Endodermal cell (in vitro differentiated cells): ENCODE data around the gene ARHGEF11. TPM values are rescaled to one million over a fixed set of nuclear protein-coding genes. Genes with fewer than 3 reads are reported as not detected.

Source experiments
- DNase-seq: peaks from one replicate; pipeline ENCODE4 v3.0.0-alpha.2; 2017
- H3K27ac ChIP-seq: 2 replicates; pipeline ENCODE4 v1.5.1; 2013; ENCODE audit warnings: mild to moderate bottlenecking, low read depth, low read length, moderate library complexity
- H3K27me3 ChIP-seq: 2 replicates; pipeline ENCODE4 v1.6.1; 2013; ENCODE audit warnings: mild to moderate bottlenecking, low read length, moderate library complexity; ENCODE audit not compliant: insufficient read depth, control insufficient read depth, poor library complexity, severe bottlenecking
- H3K36me3 ChIP-seq: 2 replicates; pipeline ENCODE4 v1.7.0; 2013; ENCODE audit warnings: mild to moderate bottlenecking, low read length, moderate library complexity; ENCODE audit not compliant: control insufficient read depth, insufficient read depth
- H3K4me1 ChIP-seq: one replicate; pipeline ENCODE4 v1.7.0; 2013; ENCODE audit warnings: low read length; ENCODE audit not compliant: control insufficient read depth, insufficient read depth
- H3K4me3 ChIP-seq: 2 replicates; pipeline ENCODE4 v1.5.1; 2013; ENCODE audit warnings: mild to moderate bottlenecking, low read length, moderate library complexity
- H3K9ac ChIP-seq: 2 replicates; pipeline ENCODE4 v1.6.1; 2013; ENCODE audit warnings: mild to moderate bottlenecking, low read length, moderate library complexity; ENCODE audit not compliant: poor library complexity, severe bottlenecking; ENCODE audit errors: extremely low read depth
- H3K9me3 ChIP-seq: 2 replicates; pipeline ENCODE4 v1.6.1; 2013; ENCODE audit warnings: mild to moderate bottlenecking, low read length, moderate library complexity; ENCODE audit not compliant: control insufficient read depth
- H3K27ac Mint-ChIP-seq: 2 replicates; pipeline ENCODE4 v1.8.0; 2020; ENCODE audit warnings: mixed read lengths
- H3K27me3 Mint-ChIP-seq: 2 replicates; pipeline ENCODE4 v1.8.0; 2021; ENCODE audit warnings: mild to moderate bottlenecking, mixed read lengths; ENCODE audit not compliant: insufficient read depth
- H3K36me3 Mint-ChIP-seq: 2 replicates; pipeline ENCODE4 v1.8.0; 2020; ENCODE audit warnings: low read depth, mixed read lengths
- H3K4me1 Mint-ChIP-seq: 2 replicates; pipeline ENCODE4 v1.8.0; 2020; ENCODE audit warnings: mixed read lengths
- H3K4me3 Mint-ChIP-seq: 2 replicates; pipeline ENCODE4 v1.8.0; 2020; ENCODE audit warnings: mild to moderate bottlenecking, moderate library complexity, mixed read lengths
- H3K9me3 Mint-ChIP-seq: 2 replicates; pipeline ENCODE4 v1.8.0; 2020; ENCODE audit warnings: mild to moderate bottlenecking, mixed read lengths
- WGBS, 2 experiments: methylation state at CpG; one replicate each; pipeline versions ENCODE4 v1.1.5 to v1.1.7; 2013; ENCODE audit warnings: missing lambda C conversion rate in 2 of 2, mixed read lengths in 1 of 2; ENCODE audit not compliant: insufficient coverage in 1 of 2, insufficient read length in 1 of 2; 5-methylcytosine and 5-hydroxymethylcytosine counted together
- total RNA-seq, 2 donors: library from RNA; stranded (reverse); fragmentation: NEBNext Ultra II Directional in 1 of 2; extraction: Animal tissue kit (Norgen Biotek cat#: 25700) in 1 of 2; gene quantifications; 2 replicates in 1 of 2; 3 replicates in 1 of 2; pipeline ENCODE4 v1.2.1, GENCODE V29; 2021
- TF ChIP-seq, protein P1 (sequence below): fragments of 200-600 bp; sonication (generic); conservative IDR thresholded peaks from 2 replicates; pipeline ENCODE4 v1.5.0; 2021; ENCODE audit warnings: antibody characterized with exemption, mild to moderate bottlenecking

Gene ARHGEF11
- total RNA-seq, 2 donors from 2014 or later = 54.2 to 56.5 TPM

DNA sequence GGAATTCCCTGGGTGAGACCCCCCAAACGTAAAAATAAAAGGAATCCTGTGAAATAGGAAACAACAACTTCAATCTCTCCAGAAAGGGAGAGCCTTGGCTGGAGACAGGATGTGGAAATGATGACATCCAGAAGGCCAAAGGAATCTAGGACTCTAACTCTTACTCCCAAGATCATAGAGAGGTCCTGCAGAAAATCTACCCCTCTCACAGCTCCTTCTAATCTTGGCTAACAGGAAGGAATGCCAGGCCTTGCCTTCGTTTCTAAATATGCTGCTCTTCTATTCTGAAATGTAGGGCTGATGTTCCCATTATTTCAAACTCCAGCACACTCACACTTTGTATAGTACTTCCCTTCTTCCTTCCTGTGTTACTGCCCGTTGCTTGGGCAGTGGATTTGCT lies 40.7 kb downstream of the ARHGEF11 start:
- Mint-ChIP-seq H3K9me3 (no peaks in the 10 kb centered on the region), H3K4me1 (peaks cover 41% of the 10 kb centered on the region), H3K36me3 (no peaks in the 10 kb centered on the region), H3K27ac (no peak overlapping the region), H3K27me3 (no peaks in the 10 kb centered on the region), H3K4me3 (no peak overlapping the region)
- Histone ChIP-seq H3K36me3 (peaks cover 5% of the 10 kb centered on the region), H3K9me3 (no peaks in the 10 kb centered on the region), H3K27me3 (no peaks in the 10 kb centered on the region), H3K27ac (no peak overlapping the region), H3K9ac (no peak overlapping the region), H3K4me3 (no peak overlapping the region), H3K4me1 (peaks cover 7% of the 10 kb centered on the region)
- DNase-seq = no peak
- TF ChIP-seq, protein P1, sequence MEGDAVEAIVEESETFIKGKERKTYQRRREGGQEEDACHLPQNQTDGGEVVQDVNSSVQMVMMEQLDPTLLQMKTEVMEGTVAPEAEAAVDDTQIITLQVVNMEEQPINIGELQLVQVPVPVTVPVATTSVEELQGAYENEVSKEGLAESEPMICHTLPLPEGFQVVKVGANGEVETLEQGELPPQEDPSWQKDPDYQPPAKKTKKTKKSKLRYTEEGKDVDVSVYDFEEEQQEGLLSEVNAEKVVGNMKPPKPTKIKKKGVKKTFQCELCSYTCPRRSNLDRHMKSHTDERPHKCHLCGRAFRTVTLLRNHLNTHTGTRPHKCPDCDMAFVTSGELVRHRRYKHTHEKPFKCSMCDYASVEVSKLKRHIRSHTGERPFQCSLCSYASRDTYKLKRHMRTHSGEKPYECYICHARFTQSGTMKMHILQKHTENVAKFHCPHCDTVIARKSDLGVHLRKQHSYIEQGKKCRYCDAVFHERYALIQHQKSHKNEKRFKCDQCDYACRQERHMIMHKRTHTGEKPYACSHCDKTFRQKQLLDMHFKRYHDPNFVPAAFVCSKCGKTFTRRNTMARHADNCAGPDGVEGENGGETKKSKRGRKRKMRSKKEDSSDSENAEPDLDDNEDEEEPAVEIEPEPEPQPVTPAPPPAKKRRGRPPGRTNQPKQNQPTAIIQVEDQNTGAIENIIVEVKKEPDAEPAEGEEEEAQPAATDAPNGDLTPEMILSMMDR = no peak
- WGBS, 2 experiments = 76 to 79% methylated on average over 2 to 3 of the region's 3 CpGs

DNA sequence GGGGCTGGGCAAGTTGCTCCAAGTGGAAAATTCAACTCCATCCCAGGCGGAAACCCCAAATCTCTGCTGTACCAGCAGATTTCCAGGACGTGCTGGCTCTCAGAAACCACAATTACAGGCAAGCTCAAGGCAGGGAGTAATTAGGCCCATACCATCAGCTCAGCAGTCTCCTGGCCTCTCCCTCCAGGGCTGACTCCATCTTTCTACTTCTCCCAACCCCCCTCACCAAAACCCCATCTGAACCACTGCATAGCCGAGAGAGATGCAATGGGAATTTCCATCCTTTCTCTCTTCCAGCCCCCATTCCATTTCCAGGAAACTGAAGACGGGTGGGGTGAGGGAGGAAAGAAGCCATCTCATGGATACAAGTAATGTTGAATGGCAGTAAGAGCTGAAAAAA lies 41.2 kb downstream of the ARHGEF11 start:
- H3K4me3 Mint-ChIP-seq = no peak overlapping the region
- TF ChIP-seq, protein P1 = no peak
- no peak overlapping the region for H3K27ac Mint-ChIP-seq
- Histone ChIP-seq H3K27ac (no peak overlapping the region), H3K9me3 (no peaks in the 10 kb centered on the region), H3K36me3 (peaks cover 5% of the 10 kb centered on the region), H3K4me1 (peaks cover 7% of the 10 kb centered on the region), H3K4me3 (no peak overlapping the region), H3K27me3 (no peaks in the 10 kb centered on the region), H3K9ac (no peak overlapping the region)
- H3K9me3 Mint-ChIP-seq = no peaks in the 10 kb centered on the region
- no peak for DNase-seq
- no peaks in the 10 kb centered on the region for H3K36me3 Mint-ChIP-seq
- 86 to 90% methylated on average over 2 to 4 of the region's 4 CpGs for WGBS, 2 experiments
- no peaks in the 10 kb centered on the region for H3K27me3 Mint-ChIP-seq
- peaks cover 37% of the 10 kb centered on the region for H3K4me1 Mint-ChIP-seq

DNA sequence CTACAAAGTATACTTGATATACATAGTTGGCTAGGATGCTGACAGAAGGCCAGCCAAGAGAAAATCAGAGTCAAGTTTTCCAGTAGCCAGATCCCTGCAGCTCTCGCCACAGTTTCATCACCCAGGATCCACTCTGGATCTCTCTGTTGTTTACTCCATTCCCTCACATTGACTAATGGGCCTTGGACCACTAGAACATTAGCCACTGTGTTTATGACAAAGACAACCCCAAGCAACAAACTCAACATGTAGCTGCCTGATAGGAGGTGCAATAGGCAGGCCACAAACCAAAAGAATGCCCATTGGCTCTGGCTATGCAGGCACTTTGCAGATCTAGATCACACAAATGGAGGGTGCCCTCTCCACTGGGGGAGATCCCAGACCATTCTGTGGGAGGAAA lies 44.2 kb downstream of the ARHGEF11 start:
- Mint-ChIP-seq H3K4me3 (no peak overlapping the region), H3K36me3 (no peaks in the 10 kb centered on the region), H3K4me1 (peaks cover 29% of the 10 kb centered on the region), H3K9me3 (no peaks in the 10 kb centered on the region), H3K27me3 (no peaks in the 10 kb centered on the region), H3K27ac (no peak overlapping the region)
- Histone ChIP-seq H3K9me3 (no peaks in the 10 kb centered on the region), H3K4me3 (no peak overlapping the region), H3K4me1 (peaks cover 12% of the 10 kb centered on the region), H3K27me3 (no peaks in the 10 kb centered on the region), H3K9ac (no peak overlapping the region), H3K27ac (no peak overlapping the region), H3K36me3 (peaks cover 5% of the 10 kb centered on the region)
- DNase-seq = no peak
- 88 to 100% methylated on average over 1 of the region's 1 CpG for WGBS, 2 experiments
- TF ChIP-seq, protein P1 = no peak
